ENCODE measurements around the gene PCDHA5. TPM values are rescaled to one million over a fixed set of nuclear protein-coding genes. Genes with fewer than 3 reads are reported as not detected.
"Not testable (repeated sequence)": the region's sequence is repeated elsewhere in the genome, so short reads cannot be mapped to it uniquely, and the experiment has no call there.

Gene PCDHA5
- polyA plus RNA-seq, 1 donor (not counting 4 experiments of a cell fraction or from before 2014, with no cell fraction given): not detected

DNA sequence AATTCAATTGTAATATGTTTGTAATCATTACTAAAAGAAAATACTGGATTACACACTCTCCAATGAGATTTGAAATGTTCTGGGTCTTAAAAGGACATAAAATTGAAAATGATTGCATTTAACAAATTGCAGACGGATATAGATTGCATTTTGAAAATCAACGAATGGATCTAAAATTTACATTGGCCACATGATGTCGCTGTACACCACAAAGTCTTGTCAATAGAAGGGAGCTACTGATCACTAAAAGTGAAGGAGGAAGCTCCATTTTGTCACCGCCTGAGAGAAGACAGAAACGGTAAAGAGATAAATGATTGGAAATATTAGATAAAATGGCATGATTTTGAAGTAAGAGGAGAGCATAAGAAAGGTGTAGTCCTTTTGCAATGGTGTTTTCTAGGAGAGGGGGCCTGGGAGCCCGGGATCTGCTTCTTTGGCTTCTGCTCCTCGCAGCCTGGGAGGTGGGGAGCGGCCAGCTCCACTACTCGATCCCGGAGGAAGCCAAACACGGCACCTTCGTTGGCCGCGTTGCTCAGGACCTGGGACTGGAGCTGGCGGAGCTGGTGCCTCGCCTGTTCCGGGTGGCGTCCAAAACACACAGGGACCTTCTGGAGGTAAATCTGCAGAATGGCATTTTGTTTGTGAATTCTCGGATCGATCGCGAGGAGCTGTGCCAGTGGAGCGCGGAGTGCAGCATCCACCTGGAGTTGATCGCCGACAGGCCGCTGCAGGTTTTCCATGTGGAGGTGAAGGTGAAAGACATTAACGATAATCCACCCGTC is 35.3 kb upstream of the PCDHA5 start, which contains the start of gene PCDHA1:
TSS of gene PCDHA1 (plus strand) at position 236 of the 782 bp plus-strand sequence.
- TF ChIP-seq, protein P1, sequence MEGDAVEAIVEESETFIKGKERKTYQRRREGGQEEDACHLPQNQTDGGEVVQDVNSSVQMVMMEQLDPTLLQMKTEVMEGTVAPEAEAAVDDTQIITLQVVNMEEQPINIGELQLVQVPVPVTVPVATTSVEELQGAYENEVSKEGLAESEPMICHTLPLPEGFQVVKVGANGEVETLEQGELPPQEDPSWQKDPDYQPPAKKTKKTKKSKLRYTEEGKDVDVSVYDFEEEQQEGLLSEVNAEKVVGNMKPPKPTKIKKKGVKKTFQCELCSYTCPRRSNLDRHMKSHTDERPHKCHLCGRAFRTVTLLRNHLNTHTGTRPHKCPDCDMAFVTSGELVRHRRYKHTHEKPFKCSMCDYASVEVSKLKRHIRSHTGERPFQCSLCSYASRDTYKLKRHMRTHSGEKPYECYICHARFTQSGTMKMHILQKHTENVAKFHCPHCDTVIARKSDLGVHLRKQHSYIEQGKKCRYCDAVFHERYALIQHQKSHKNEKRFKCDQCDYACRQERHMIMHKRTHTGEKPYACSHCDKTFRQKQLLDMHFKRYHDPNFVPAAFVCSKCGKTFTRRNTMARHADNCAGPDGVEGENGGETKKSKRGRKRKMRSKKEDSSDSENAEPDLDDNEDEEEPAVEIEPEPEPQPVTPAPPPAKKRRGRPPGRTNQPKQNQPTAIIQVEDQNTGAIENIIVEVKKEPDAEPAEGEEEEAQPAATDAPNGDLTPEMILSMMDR (optimal IDR thresholded peaks at IDR 0.05 in 1 of 3, IDR thresholded peaks at IDR 0.05 in 1 of 3, conservative IDR thresholded peaks at IDR 0.05 in 1 of 3; ENCODE audit: extremely low read depth in 1 of 3, insufficient read depth in 2 of 3, low read length in 3 of 3): no peak
- TF ChIP-seq EZH2 (IDR thresholded peaks at IDR 0.05; ENCODE audit: low read length): no peak
- no peak within 1 kb of the TSS for H3K4me2 ChIP-seq (ENCODE audit: control insufficient read depth, extremely low read depth, insufficient read depth, low read depth, low read length)
- FAIRE-seq (no peak), DNase-seq (ENCODE audit: low read depth, low spot score) (no peak)
- H3K27me3 ChIP-seq (ENCODE audit: control insufficient read depth, extremely low read depth, insufficient read depth, low read length): no peaks in the 10 kb centered on the region
- H2AFZ ChIP-seq (ENCODE audit: control insufficient read depth, low read length): no peak within 1 kb of the TSS
- no peaks in the 10 kb centered on the region for H3K79me2 ChIP-seq (ENCODE audit: control insufficient read depth, insufficient read depth, low read length)
- H3K9me3 ChIP-seq (ENCODE audit: control insufficient read depth, low read depth, low read length): peaks cover 17% of the 10 kb centered on the region
- H3K36me3 ChIP-seq (ENCODE audit: control insufficient read depth in 2 of 2, extremely low read depth in 1 of 2, insufficient read depth in 2 of 2, low read length in 2 of 2): no peaks in the 10 kb centered on the region
- H3K9me1 ChIP-seq (ENCODE audit: control insufficient read depth, extremely low read depth, insufficient read depth, low read length): no peaks in the 10 kb centered on the region
- dilution Hi-C loops (cut with MboI; ENCODE audit: extremely low pct_ligation_motif_present, low sequenced_read_pairs): no loop called here
- H3K9ac ChIP-seq (ENCODE audit: control insufficient read depth, extremely low read depth, insufficient read depth, low read length): no peak within 1 kb of the TSS
- H3K4me1 ChIP-seq (ENCODE audit: control insufficient read depth, extremely low read depth, insufficient read depth, low read length): no peaks in the 10 kb centered on the region
- no peak within 1 kb of the TSS for H3K4me3 ChIP-seq (ENCODE audit: control insufficient read depth in 2 of 3, extremely low read depth in 1 of 3, insufficient read depth in 2 of 3, low read depth in 1 of 3, low read length in 3 of 3)
- H4K20me1 ChIP-seq (ENCODE audit: control insufficient read depth, extremely low read depth, insufficient read depth, low read length): no peaks in the 10 kb centered on the region
- no peak within 1 kb of the TSS for H3K27ac ChIP-seq (ENCODE audit: control insufficient read depth, insufficient read depth, low read length)

DNA sequence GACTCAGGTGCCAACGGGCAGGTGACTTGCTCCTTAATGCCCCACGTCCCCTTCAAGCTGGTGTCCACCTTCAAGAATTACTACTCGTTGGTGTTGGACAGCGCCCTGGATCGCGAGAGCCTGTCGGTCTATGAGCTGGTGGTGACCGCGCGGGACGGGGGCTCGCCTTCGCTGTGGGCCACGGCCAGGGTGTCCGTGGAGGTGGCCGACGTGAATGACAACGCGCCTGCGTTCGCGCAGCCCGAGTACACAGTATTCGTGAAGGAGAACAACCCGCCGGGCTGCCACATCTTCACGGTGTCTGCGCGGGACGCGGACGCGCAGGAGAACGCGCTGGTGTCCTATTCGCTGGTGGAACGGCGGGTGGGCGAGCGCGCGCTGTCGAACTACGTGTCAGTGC is 34.0 kb upstream of the PCDHA5 start:
- H3K27me3 ChIP-seq (ENCODE audit: control insufficient read depth, extremely low read depth, insufficient read depth, low read length); H3K27ac ChIP-seq (ENCODE audit: control insufficient read depth, insufficient read depth, low read length); H3K9ac ChIP-seq (ENCODE audit: control insufficient read depth, extremely low read depth, insufficient read depth, low read length); DNase-seq (ENCODE audit: low read depth, low spot score); H3K79me2 ChIP-seq (ENCODE audit: control insufficient read depth, insufficient read depth, low read length); H3K9me1 ChIP-seq (ENCODE audit: control insufficient read depth, extremely low read depth, insufficient read depth, low read length); H3K36me3 ChIP-seq (ENCODE audit: control insufficient read depth in 2 of 2, extremely low read depth in 1 of 2, insufficient read depth in 2 of 2, low read length in 2 of 2); H3K4me3 ChIP-seq (ENCODE audit: control insufficient read depth in 2 of 3, extremely low read depth in 1 of 3, insufficient read depth in 2 of 3, low read depth in 1 of 3, low read length in 3 of 3); H3K4me1 ChIP-seq (ENCODE audit: control insufficient read depth, extremely low read depth, insufficient read depth, low read length); dilution Hi-C loops (cut with MboI; ENCODE audit: extremely low pct_ligation_motif_present, low sequenced_read_pairs); H4K20me1 ChIP-seq (ENCODE audit: control insufficient read depth, extremely low read depth, insufficient read depth, low read length); H2AFZ ChIP-seq (ENCODE audit: control insufficient read depth, low read length); FAIRE-seq; H3K4me2 ChIP-seq (ENCODE audit: control insufficient read depth, extremely low read depth, insufficient read depth, low read depth, low read length): not testable (repeated sequence)
- H3K9me3 ChIP-seq (ENCODE audit: control insufficient read depth, low read depth, low read length): peaks cover 17% of the 10 kb centered on the region

DNA sequence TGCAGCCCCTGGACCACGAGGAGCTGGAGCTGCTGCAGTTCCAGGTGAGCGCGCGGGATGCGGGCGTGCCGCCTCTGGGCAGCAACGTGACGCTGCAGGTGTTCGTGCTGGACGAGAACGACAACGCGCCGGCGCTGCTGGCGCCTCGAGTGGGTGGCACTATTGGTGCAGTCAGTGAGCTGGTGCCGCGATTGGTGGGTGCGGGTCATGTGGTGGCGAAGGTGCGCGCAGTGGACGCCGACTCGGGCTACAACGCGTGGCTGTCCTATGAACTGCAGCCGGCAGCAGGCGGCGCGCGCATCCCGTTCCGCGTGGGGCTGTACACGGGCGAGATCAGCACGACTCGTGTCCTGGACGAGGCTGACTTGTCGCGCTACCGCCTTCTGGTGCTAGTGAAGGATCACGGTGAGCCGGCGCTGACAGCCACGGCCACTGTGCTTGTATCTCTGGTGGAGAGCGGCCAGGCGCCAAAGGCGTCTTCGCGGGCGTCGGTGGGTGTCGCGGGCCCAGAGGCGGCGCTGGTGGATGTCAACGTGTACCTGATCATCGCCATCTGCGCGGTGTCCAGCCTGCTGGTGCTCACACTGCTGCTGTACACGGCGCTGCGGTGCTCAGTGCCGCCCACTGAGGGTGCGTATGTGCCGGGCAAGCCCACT is 33.4 kb upstream of the PCDHA5 start:
- H3K79me2 ChIP-seq (ENCODE audit: control insufficient read depth, insufficient read depth, low read length); H3K36me3 ChIP-seq (ENCODE audit: control insufficient read depth in 2 of 2, extremely low read depth in 1 of 2, insufficient read depth in 2 of 2, low read length in 2 of 2); H3K27me3 ChIP-seq (ENCODE audit: control insufficient read depth, extremely low read depth, insufficient read depth, low read length); H3K9ac ChIP-seq (ENCODE audit: control insufficient read depth, extremely low read depth, insufficient read depth, low read length); H2AFZ ChIP-seq (ENCODE audit: control insufficient read depth, low read length); DNase-seq (ENCODE audit: low read depth, low spot score); H3K4me3 ChIP-seq (ENCODE audit: control insufficient read depth in 2 of 3, extremely low read depth in 1 of 3, insufficient read depth in 2 of 3, low read depth in 1 of 3, low read length in 3 of 3); dilution Hi-C loops (cut with MboI; ENCODE audit: extremely low pct_ligation_motif_present, low sequenced_read_pairs); H3K27ac ChIP-seq (ENCODE audit: control insufficient read depth, insufficient read depth, low read length); H3K4me1 ChIP-seq (ENCODE audit: control insufficient read depth, extremely low read depth, insufficient read depth, low read length); H3K9me1 ChIP-seq (ENCODE audit: control insufficient read depth, extremely low read depth, insufficient read depth, low read length); FAIRE-seq; H3K4me2 ChIP-seq (ENCODE audit: control insufficient read depth, extremely low read depth, insufficient read depth, low read depth, low read length); H4K20me1 ChIP-seq (ENCODE audit: control insufficient read depth, extremely low read depth, insufficient read depth, low read length): not testable (repeated sequence)
- peaks cover 17% of the 10 kb centered on the region for H3K9me3 ChIP-seq (ENCODE audit: control insufficient read depth, low read depth, low read length)

Data from keratinocyte (primary cell).